ENCODE data around the gene GRIPAP1. TPM values are rescaled to one million over a fixed set of nuclear protein-coding genes. Genes with fewer than 3 reads are reported as not detected.
A peak's percentile ranks its signal among the peaks of the same experiment; 100 is the strongest.

Gene GRIPAP1
- total and polyA plus RNA-seq, 2 donors (not counting 3 experiments of a cell fraction or from before 2014, with no cell fraction given): 25.3 to 49.4 TPM

DNA sequence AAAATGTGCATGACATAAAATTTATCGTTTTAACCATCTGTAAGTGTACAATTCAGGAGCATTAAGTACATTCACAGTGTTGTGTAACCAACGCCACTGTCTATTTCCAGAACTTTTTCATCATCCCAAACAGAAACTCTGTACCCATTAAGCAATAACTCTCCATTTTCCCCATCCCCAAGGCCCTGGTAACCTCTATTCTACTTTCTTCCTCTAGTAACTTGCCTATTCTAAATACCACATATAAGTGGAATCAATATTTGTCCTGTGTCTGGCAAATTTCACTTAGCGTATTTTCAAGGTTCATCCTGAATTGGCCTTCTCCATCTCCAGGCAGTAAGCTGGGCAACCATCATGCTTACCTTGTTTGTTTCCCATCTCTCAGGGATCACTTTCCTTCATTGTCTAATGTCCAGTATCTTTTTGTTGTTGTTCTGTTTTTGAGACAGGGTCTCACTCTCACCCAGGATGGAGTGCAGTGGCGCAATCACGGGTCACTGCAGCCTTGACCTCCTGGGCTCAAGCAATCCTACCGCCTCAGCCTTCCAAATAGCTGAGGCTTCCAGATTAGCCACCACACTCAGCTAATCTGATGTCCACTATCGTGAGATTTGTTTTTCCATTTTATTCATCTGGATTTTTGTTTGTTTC is 17.7 kb upstream of the GRIPAP1 start:
- no peak overlapping the region for H3K4me3 ChIP-seq (replicated peaks in 1 of 3; ENCODE audit: insufficient read depth in 1 of 3, low read depth in 1 of 3, low read length in 3 of 3)
- no peaks in the 10 kb centered on the region for H3K27me3 ChIP-seq (ENCODE audit: control insufficient read depth in 2 of 2, insufficient read depth in 2 of 2, low read length in 2 of 2)
- FAIRE-seq: peak; percentile 28
- H3K27ac ChIP-seq (ENCODE audit: insufficient read depth, low read depth, low read length): no peak overlapping the region
- CTCF ChIA-PET: interaction anchor here (0.7 to 1.7 kb wide), 2 partner anchors 12 to 17 kb away, joined by 3 read pairs; no protein-coding TSS in a partner anchor
- no peak overlapping the region for H2AFZ ChIP-seq (ENCODE audit: low read depth, low read length)
- BruUV-seq (replicated peaks): no TSS peak
- H3K9me3 ChIP-seq (replicated peaks; ENCODE audit: control insufficient read depth, insufficient read depth, low read length): no peaks in the 10 kb centered on the region
- H3K79me2 ChIP-seq (ENCODE audit: control insufficient read depth, insufficient read depth, low read length): no peaks in the 10 kb centered on the region
- no peaks in the 10 kb centered on the region for H3K36me3 ChIP-seq (ENCODE audit: control insufficient read depth in 2 of 2, extremely low read depth in 1 of 2, insufficient read depth in 2 of 2, low read length in 2 of 2)
- dilution Hi-C loops (cut with MboI; ENCODE audit: extremely low pct_ligation_motif_present, low sequenced_read_pairs): no loop called here
- H3K4me2 ChIP-seq (ENCODE audit: insufficient read depth, low read length): no peak overlapping the region
- intact Hi-C loops (cut with micrococcal nuclease): no loop called here
- no peaks in the 10 kb centered on the region for H3K9me1 ChIP-seq (replicated peaks; ENCODE audit: control insufficient read depth, extremely low read depth, insufficient read depth, low read length)
- DNase-seq (ENCODE audit: low read depth, low spot score): no peak
- no peaks in the 10 kb centered on the region for H4K20me1 ChIP-seq (replicated peaks; ENCODE audit: control insufficient read depth, extremely low read depth, insufficient read depth, low read length)
- TF ChIP-seq GATA2 (IDR thresholded peaks at IDR 0.05; ENCODE audit: insufficient read depth, insufficient read length, low read depth, low read length) (no peak), POLR2A (IDR thresholded peaks at IDR 0.05; ENCODE audit: low read depth, low read length) (no peak), JUN (IDR thresholded peaks at IDR 0.05; ENCODE audit: borderline replicate concordance, insufficient read depth, insufficient read length, low read depth) (no peak), EZH2 (IDR thresholded peaks at IDR 0.05; ENCODE audit: borderline replicate concordance, low read depth, low read length, severe bottlenecking) (no peak), FOS (IDR thresholded peaks at IDR 0.05; ENCODE audit: borderline replicate concordance, insufficient read depth, low read length) (no peak), MYC (IDR thresholded peaks at IDR 0.05; ENCODE audit: low read depth, low read length) (no peak), POLR2AphosphoS5 (IDR thresholded peaks at IDR 0.05; ENCODE audit: insufficient read depth, low read depth, low read length) (no peak)
- TF ChIP-seq, protein P1, sequence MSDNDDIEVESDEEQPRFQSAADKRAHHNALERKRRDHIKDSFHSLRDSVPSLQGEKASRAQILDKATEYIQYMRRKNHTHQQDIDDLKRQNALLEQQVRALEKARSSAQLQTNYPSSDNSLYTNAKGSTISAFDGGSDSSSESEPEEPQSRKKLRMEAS (IDR thresholded peaks at IDR 0.05; ENCODE audit: insufficient read depth, insufficient read length): no peak
- TF ChIP-seq, protein P2, sequence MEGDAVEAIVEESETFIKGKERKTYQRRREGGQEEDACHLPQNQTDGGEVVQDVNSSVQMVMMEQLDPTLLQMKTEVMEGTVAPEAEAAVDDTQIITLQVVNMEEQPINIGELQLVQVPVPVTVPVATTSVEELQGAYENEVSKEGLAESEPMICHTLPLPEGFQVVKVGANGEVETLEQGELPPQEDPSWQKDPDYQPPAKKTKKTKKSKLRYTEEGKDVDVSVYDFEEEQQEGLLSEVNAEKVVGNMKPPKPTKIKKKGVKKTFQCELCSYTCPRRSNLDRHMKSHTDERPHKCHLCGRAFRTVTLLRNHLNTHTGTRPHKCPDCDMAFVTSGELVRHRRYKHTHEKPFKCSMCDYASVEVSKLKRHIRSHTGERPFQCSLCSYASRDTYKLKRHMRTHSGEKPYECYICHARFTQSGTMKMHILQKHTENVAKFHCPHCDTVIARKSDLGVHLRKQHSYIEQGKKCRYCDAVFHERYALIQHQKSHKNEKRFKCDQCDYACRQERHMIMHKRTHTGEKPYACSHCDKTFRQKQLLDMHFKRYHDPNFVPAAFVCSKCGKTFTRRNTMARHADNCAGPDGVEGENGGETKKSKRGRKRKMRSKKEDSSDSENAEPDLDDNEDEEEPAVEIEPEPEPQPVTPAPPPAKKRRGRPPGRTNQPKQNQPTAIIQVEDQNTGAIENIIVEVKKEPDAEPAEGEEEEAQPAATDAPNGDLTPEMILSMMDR (IDR thresholded peaks at IDR 0.05; ENCODE audit: extremely low read depth in 1 of 2, insufficient read depth in 1 of 2, low read depth in 1 of 2, low read length in 2 of 2): no peak
- H3K9ac ChIP-seq (replicated peaks; ENCODE audit: extremely low read depth, insufficient read depth, low read length): no peak overlapping the region
- H3K4me1 ChIP-seq (ENCODE audit: control insufficient read depth, extremely low read depth, insufficient read depth, low read length): no peaks in the 10 kb centered on the region
- POLR2A ChIA-PET: no interaction called here

All from endothelial cell of umbilical vein (primary cell).